Measurements from ENCODE around the gene NUP98.

DNA sequence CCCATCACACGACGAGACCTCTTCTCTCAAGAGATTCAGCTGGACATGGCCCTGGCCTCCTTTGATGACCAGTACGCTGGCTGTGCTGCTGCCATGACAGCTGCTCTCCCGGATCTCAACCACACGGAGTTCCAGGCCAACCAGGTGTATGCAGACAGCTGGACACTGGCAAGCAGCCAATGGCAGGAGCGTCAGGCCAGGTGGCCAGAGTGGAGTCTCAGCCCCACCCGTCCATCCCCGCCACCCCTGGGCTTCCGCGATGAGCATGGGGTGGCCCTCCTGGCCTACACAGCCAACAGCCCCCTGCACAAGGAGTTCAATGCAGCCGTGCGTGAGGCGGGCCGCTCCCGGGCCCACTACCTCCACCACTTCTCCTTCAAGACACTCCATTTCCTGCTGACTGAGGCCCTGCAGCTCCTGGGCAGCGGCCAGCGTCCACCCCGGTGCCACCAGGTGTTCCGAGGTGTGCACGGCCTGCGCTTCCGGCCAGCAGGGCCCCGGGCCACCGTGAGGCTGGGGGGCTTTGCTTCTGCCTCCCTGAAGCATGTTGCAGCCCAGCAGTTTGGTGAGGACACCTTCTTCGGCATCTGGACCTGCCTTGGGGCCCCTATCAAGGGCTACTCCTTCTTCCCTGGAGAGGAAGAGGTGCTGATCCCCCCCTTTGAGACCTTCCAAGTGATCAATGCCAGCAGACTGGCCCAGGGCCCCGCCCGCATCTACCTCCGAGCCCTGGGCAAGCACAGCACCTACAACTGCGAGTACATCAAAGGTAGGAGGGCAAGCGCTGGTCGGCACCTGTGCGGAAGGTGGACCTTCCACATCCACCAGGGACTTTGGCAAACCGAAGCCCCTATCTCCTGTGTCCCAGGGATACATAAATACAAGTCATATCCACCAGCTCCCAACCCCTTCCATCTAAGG lies 137.5 kb downstream of the NUP98 start:
- TF ChIP-seq, protein P1, sequence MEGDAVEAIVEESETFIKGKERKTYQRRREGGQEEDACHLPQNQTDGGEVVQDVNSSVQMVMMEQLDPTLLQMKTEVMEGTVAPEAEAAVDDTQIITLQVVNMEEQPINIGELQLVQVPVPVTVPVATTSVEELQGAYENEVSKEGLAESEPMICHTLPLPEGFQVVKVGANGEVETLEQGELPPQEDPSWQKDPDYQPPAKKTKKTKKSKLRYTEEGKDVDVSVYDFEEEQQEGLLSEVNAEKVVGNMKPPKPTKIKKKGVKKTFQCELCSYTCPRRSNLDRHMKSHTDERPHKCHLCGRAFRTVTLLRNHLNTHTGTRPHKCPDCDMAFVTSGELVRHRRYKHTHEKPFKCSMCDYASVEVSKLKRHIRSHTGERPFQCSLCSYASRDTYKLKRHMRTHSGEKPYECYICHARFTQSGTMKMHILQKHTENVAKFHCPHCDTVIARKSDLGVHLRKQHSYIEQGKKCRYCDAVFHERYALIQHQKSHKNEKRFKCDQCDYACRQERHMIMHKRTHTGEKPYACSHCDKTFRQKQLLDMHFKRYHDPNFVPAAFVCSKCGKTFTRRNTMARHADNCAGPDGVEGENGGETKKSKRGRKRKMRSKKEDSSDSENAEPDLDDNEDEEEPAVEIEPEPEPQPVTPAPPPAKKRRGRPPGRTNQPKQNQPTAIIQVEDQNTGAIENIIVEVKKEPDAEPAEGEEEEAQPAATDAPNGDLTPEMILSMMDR (conservative IDR thresholded peaks at IDR 0.05; ENCODE audit: low read length): no peak
- no peak for TF ChIP-seq EZH2phosphoT487 (IDR thresholded peaks at IDR 0.05; ENCODE audit: borderline replicate concordance)
